GM21526 (cell line): Measurements from ENCODE around the gene DNAJC28.
"Not testable (repeated sequence)": the region's sequence is repeated elsewhere in the genome, so short reads cannot be mapped to it uniquely, and the experiment has no call there.

ENCODE experiments used
- ATAC-seq: cut with Tn5 transposase; IDR thresholded peaks from one replicate; pipeline ENCODE4 v1.9.1; 2021; ENCODE audit warnings: moderate library complexity; ENCODE audit not compliant: unreplicated experiment, low FRiP score

DNAJC28 gene

GRCh38 chr21:33487996-33488395 is 3.5 kb downstream of the DNAJC28 start:
- ATAC-seq, result no peak

GRCh38 chr21:33481314-33481943 is 10.1 kb downstream of the DNAJC28 start:
- no peak for ATAC-seq

- ATAC-seq, result no peak
Observed at GRCh38 chr21:33480481-33481103, 10.9 kb downstream of the DNAJC28 start.

GRCh38 chr21:33479679-33480480 is 11.6 kb downstream of the DNAJC28 start, which contains the start of gene TMEM50B:
TSS of gene TMEM50B (minus strand) at chr21:33479974. CDS start at chr21:33468885, 11,089 bp downstream.
- peak; percentile 83 for ATAC-seq

GRCh38 chr21:33478935-33479678 is 12.4 kb downstream of the DNAJC28 start:
- peak; percentile 20 for ATAC-seq

- no peak for ATAC-seq
Observed at GRCh38 chr21:33478182-33478581, 13.3 kb downstream of the DNAJC28 start.

GRCh38 chr21:33477066-33477465 is 14.4 kb downstream of the DNAJC28 start:
- no peak for ATAC-seq

- no peak for ATAC-seq
Observed at GRCh38 chr21:33473344-33473743, 18.2 kb downstream of the DNAJC28 start.

- ATAC-seq, result no peak
Observed at GRCh38 chr21:33470701-33471100, 20.8 kb downstream of the DNAJC28 start.

- not testable (repeated sequence) for ATAC-seq
Observed at GRCh38 chr21:33469183-33469582, 22.3 kb downstream of the DNAJC28 start.

GRCh38 chr21:33461538-33462250 is 29.8 kb downstream of the DNAJC28 start:
- no peak for ATAC-seq

GRCh38 chr21:33458861-33459260 is 32.7 kb downstream of the DNAJC28 start:
- no peak for ATAC-seq

GRCh38 chr21:33455686-33456446 is 35.6 kb downstream of the DNAJC28 start:
- ATAC-seq, result no peak

- no peak for ATAC-seq
Observed at GRCh38 chr21:33452362-33452761, 39.2 kb downstream of the DNAJC28 start.

GRCh38 chr21:33451634-33452071 is 39.9 kb downstream of the DNAJC28 start:
- no peak for ATAC-seq

GRCh38 chr21:33449616-33450015 is 41.9 kb downstream of the DNAJC28 start:
- no peak for ATAC-seq

GRCh38 chr21:33446620-33447019 is 44.9 kb downstream of the DNAJC28 start:
- ATAC-seq, result not testable (repeated sequence)

- ATAC-seq, result no peak
Observed at GRCh38 chr21:33444499-33444898, 47.0 kb downstream of the DNAJC28 start.

- no peak for ATAC-seq
Observed at GRCh38 chr21:33443194-33443593, 48.3 kb downstream of the DNAJC28 start.
